Measurements from ENCODE around the gene ARVCF. TPM values are rescaled to one million over a fixed set of nuclear protein-coding genes. Genes with fewer than 3 reads are reported as not detected.

Gene ARVCF
- polyA plus RNA-seq, 1 of the 3 experiments (the other 2 are of a cell fraction) = 27.4 TPM

DNA sequence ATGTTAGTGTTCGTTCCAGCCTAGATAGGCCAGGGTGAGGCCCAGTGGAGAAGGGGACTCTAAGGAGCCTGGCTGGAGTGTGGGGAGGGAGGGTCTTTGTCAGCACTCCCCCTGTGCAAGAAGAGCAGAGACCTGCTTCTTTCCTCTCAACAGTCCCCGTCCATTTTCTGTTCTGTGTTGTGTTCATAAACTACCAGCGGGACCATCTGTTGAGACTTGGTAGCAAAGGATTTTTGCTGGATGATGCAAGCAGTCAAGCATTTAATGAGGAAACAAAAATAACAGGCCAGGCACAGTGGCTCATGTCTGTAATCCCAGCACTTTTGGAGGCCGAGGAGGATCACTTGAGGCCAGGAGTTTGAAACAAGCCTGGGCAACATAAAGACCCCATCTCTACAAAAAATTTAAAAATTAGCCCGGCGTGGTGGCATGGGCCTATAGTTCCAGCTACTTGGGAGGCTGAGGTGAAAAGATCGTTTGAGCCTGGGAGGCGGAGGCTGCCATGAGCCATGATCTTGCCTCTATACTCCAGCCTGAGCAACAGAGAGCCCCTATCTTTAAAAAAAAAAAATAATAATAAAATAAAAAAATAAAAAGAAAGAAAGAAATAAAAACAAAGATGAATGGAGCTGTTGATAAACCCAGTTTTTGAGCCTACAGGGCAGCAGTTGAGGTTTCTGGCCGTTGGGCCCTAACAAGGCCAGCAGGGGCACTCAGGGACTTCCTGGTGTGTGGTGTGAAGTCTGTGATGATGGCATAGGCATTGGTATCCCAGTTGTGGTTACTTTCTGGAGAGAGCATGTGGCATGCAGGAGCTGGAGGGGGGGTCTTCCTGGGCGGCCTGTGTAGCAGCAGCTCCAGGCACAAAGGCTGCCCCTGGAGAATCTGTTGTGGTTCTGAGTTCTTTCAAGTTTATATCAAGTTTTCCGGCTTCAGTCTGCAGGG lies 73.3 kb downstream of the ARVCF start:
- no peaks in the 10 kb centered on the region for H3K9me2 ChIP-seq
- H3K4me1 ChIP-seq (ENCODE audit: control insufficient read depth in 1 of 2, insufficient read depth in 2 of 2, low read depth in 1 of 2, low read length in 1 of 2) = peaks cover 18 to 29% of the 10 kb centered on the region in 2 experiments; a peak in 3 of 4 replicates
- TF ChIP-seq YY1 (IDR thresholded peaks at IDR 0.05; ENCODE audit: low read depth) (peak; percentile 53; the same call in 1 of the 2 replicates), GATA2 (CRISPR knock-in tag; IDR thresholded peaks at IDR 0.05) (no peak), POLR2AphosphoS5 (IDR thresholded peaks at IDR 0.05; ENCODE audit: low read depth, low read length) (peak; percentile 58), FOSL2 (IDR thresholded peaks at IDR 0.05; ENCODE audit: borderline replicate concordance, low read depth) (0 out of 2 replicates have a peak, but pooled peaks have one; percentile 22), TAF1 (IDR thresholded peaks at IDR 0.05; ENCODE audit: borderline replicate concordance, low read depth, low read length) (0 out of 2 replicates have a peak, but pooled peaks have one; percentile 33), TCF12 (IDR thresholded peaks at IDR 0.05) (peak; percentile 67; the same call in 1 of the 2 replicates), JUND (IDR thresholded peaks at IDR 0.05) (peak; percentile 60)
- TF ChIP-seq, protein P1, sequence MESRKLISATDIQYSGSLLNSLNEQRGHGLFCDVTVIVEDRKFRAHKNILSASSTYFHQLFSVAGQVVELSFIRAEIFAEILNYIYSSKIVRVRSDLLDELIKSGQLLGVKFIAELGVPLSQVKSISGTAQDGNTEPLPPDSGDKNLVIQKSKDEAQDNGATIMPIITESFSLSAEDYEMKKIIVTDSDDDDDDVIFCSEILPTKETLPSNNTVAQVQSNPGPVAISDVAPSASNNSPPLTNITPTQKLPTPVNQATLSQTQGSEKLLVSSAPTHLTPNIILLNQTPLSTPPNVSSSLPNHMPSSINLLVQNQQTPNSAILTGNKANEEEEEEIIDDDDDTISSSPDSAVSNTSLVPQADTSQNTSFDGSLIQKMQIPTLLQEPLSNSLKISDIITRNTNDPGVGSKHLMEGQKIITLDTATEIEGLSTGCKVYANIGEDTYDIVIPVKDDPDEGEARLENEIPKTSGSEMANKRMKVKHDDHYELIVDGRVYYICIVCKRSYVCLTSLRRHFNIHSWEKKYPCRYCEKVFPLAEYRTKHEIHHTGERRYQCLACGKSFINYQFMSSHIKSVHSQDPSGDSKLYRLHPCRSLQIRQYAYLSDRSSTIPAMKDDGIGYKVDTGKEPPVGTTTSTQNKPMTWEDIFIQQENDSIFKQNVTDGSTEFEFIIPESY (IDR thresholded peaks at IDR 0.05; ENCODE audit: borderline replicate concordance, low read depth) = no peak
- TF ChIP-seq, protein P2, sequence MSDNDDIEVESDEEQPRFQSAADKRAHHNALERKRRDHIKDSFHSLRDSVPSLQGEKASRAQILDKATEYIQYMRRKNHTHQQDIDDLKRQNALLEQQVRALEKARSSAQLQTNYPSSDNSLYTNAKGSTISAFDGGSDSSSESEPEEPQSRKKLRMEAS (IDR thresholded peaks at IDR 0.05; ENCODE audit: low read depth) = peak; percentile 71
- TF ChIP-seq, protein P3, sequence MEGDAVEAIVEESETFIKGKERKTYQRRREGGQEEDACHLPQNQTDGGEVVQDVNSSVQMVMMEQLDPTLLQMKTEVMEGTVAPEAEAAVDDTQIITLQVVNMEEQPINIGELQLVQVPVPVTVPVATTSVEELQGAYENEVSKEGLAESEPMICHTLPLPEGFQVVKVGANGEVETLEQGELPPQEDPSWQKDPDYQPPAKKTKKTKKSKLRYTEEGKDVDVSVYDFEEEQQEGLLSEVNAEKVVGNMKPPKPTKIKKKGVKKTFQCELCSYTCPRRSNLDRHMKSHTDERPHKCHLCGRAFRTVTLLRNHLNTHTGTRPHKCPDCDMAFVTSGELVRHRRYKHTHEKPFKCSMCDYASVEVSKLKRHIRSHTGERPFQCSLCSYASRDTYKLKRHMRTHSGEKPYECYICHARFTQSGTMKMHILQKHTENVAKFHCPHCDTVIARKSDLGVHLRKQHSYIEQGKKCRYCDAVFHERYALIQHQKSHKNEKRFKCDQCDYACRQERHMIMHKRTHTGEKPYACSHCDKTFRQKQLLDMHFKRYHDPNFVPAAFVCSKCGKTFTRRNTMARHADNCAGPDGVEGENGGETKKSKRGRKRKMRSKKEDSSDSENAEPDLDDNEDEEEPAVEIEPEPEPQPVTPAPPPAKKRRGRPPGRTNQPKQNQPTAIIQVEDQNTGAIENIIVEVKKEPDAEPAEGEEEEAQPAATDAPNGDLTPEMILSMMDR (IDR thresholded peaks at IDR 0.05) = peak; percentile 21; the same call in 1 of the 2 replicates
- TF ChIP-seq, protein P4, sequence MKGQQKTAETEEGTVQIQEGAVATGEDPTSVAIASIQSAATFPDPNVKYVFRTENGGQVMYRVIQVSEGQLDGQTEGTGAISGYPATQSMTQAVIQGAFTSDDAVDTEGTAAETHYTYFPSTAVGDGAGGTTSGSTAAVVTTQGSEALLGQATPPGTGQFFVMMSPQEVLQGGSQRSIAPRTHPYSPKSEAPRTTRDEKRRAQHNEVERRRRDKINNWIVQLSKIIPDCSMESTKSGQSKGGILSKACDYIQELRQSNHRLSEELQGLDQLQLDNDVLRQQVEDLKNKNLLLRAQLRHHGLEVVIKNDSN (IDR thresholded peaks at IDR 0.05; ENCODE audit: borderline replicate concordance, low read depth) = no peak
- peak overlapping the region; percentile 97 for H3K9ac ChIP-seq
- ChIA-PET POLR2A (no interaction called here), CTCF (interaction anchor here (0.8 to 3.5 kb wide), 7 partner anchors 15 to 213 kb away, joined by 3 to 15 read pairs (median 4); no protein-coding TSS in a partner anchor)
- H4K20me1 ChIP-seq (ENCODE audit: insufficient read depth) = no peaks in the 10 kb centered on the region; the same call in 1 of the 2 replicates
- H3K9me3 ChIP-seq = no peaks in the 10 kb centered on the region
- peak overlapping the region; percentile 73 to 75 for H3K4me3 ChIP-seq (ENCODE audit: low read depth in 2 of 2, low read length in 1 of 2)
- WGBS (ENCODE audit: low lambda C conversion rate) = 44% methylated on average over 11 of the region's 11 CpGs
- H3K79me2 ChIP-seq (ENCODE audit: insufficient read depth) = peaks cover 92% of the 10 kb centered on the region
- H3K36me3 ChIP-seq (replicated peaks in 1 of 2; ENCODE audit: control insufficient read depth in 1 of 2, insufficient read depth in 2 of 2, low read length in 1 of 2) = no peaks in the 10 kb centered on the region
- no peak overlapping the region; the same call in 1 of the 2 replicates for H2AFZ ChIP-seq (ENCODE audit: low read depth)
- peak; percentile 46 for DNase-seq
- H3K27ac ChIP-seq (ENCODE audit: low read depth in 2 of 2, low read length in 1 of 2) = peak overlapping the region; percentile 91 to 96
- peak overlapping the region; percentile 98 for H3K4me2 ChIP-seq
- no peaks in the 10 kb centered on the region for H3K27me3 ChIP-seq (ENCODE audit: insufficient read depth)
- H3F3A ChIP-seq (replicated peaks; ENCODE audit: insufficient read depth) = peaks cover 32% of the 10 kb centered on the region

Data from SK-N-SH (cell line).